Neural progenitor cell (in vitro differentiated cells): Measurements from ENCODE around the gene MCF2L2. TPM values are rescaled to one million over a fixed set of nuclear protein-coding genes. Genes with fewer than 3 reads are reported as not detected.

Experiments
- DNase-seq: peaks from one replicate; pipeline ENCODE4 v3.0.0-alpha.2; 2016; ENCODE audit warnings: low spot score
- H2AFZ ChIP-seq: fragments of 200-600 bp; sonication (generic); replicated peaks from 2 replicates; pipeline ENCODE4 v1.6.1; 2016; ENCODE audit warnings: antibody characterized with exemption
- H3F3A ChIP-seq: fragments of 200-600 bp; sonication (generic); 2 replicates; pipeline ENCODE4 v1.6.1; 2016; ENCODE audit warnings: antibody characterized with exemption, low read depth
- H3K27ac ChIP-seq: fragments of 200-600 bp; sonication (generic); 2 replicates; pipeline ENCODE4 v1.5.1; 2016; ENCODE audit warnings: mild to moderate bottlenecking
- H3K27me3 ChIP-seq: fragments of 200-600 bp; sonication (generic); 2 replicates; pipeline ENCODE4 v1.6.1; 2016; ENCODE audit warnings: mild to moderate bottlenecking, moderate library complexity
- H3K36me3 ChIP-seq: fragments of 200-600 bp; sonication (generic); 2 replicates; pipeline ENCODE4 v1.5.1; 2016
- H3K4me1 ChIP-seq: fragments of 200-600 bp; sonication (generic); 2 replicates; pipeline ENCODE4 v1.6.1; 2016; ENCODE audit warnings: mixed run types
- H3K4me2 ChIP-seq: fragments of 200-600 bp; sonication (generic); 2 replicates; pipeline ENCODE4 v1.6.1; 2016
- H3K4me3 ChIP-seq: fragments of 200-600 bp; sonication (generic); 2 replicates; pipeline ENCODE4 v1.5.1; 2016
- H3K79me2 ChIP-seq: fragments of 200-600 bp; sonication (generic); 2 replicates; pipeline ENCODE4 v1.6.1; 2016; ENCODE audit warnings: low read depth
- H3K9ac ChIP-seq: fragments of 200-600 bp; sonication (generic); 2 replicates; pipeline ENCODE4 v1.6.1; 2016
- H3K9me3 ChIP-seq: fragments of 200-600 bp; sonication (generic); 2 replicates; pipeline ENCODE4 v1.5.1; 2016; ENCODE audit warnings: low read depth
- H4K20me1 ChIP-seq: fragments of 200-600 bp; sonication (generic); 2 replicates; pipeline ENCODE4 v1.6.1; 2016; ENCODE audit warnings: low read depth
- H3K27ac Mint-ChIP-seq: 3 replicates; pipeline ENCODE4 v1.8.0; 2021; ENCODE audit warnings: mixed read lengths
- H3K27me3 Mint-ChIP-seq: 2 replicates; pipeline ENCODE4 v1.8.0; 2022; ENCODE audit warnings: low read depth, mild to moderate bottlenecking, inconsistent platforms, moderate library complexity, mixed read lengths; ENCODE audit not compliant: insufficient read depth
- H3K36me3 Mint-ChIP-seq: 3 replicates; pipeline ENCODE4 v1.8.0; 2021; ENCODE audit warnings: mixed read lengths
- H3K4me1 Mint-ChIP-seq: 3 replicates; pipeline ENCODE4 v1.8.0; 2021; ENCODE audit warnings: mixed read lengths
- H3K4me3 Mint-ChIP-seq: 3 replicates; pipeline ENCODE4 v1.8.0; 2021; ENCODE audit warnings: mild to moderate bottlenecking, moderate library complexity, mixed read lengths
- H3K9me3 Mint-ChIP-seq: 3 replicates; pipeline ENCODE4 v1.8.0; 2020; ENCODE audit warnings: mixed read lengths
- EZH2 ChIP-seq: fragments of 200-600 bp; sonication (generic); IDR thresholded peaks from 2 replicates; pipeline ENCODE4 v1.6.1; 2017; ENCODE audit warnings: antibody characterized with exemption, mild to moderate bottlenecking, moderate library complexity
- EZH2phosphoT487 ChIP-seq: fragments of 200-600 bp; sonication (generic); IDR thresholded peaks from 2 replicates; pipeline ENCODE4 v1.6.1; 2017; ENCODE audit warnings: antibody characterized with exemption
- total RNA-seq: library from RNA; depleted of rRNA; stranded (reverse); fragments of >200 nt; gene quantifications from 2 replicates; pipeline ENCODE4 v1.2.3, GENCODE V29; 2015; ENCODE audit warnings: low replicate concordance
- TF ChIP-seq, protein P1 (sequence below): fragments of 200-600 bp; sonication (generic); IDR thresholded peaks from 2 replicates; pipeline ENCODE4 v1.5.1; 2017; ENCODE audit warnings: antibody characterized with exemption, mild to moderate bottlenecking

Gene MCF2L2
- total RNA-seq, 1 donor from 2014 or later = 11.1 TPM

DNA sequence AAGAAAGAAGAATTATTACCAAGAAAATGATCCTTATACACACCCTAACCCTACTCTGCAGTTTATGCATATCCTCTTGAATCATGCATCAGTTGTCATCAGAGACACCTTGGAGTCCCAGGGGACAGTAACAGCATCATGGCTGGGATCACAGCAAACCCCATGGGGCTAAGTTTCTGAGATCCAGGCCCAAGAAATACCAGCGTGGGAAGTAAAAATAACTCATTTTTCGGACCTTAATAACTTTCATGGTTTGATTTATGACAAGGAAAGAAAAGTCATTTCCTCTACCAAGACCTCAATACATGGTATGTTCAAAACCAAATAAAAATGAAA lies 214.2 kb downstream of the MCF2L2 start:
- no peak overlapping the region for H3K27ac Mint-ChIP-seq
- Histone ChIP-seq H3K79me2 (no peaks in the 10 kb centered on the region), H3K4me1 (no peaks in the 10 kb centered on the region), H3K4me2 (no peak overlapping the region), H3K4me3 (no peak overlapping the region), H3K9ac (no peak overlapping the region), H3K36me3 (no peaks in the 10 kb centered on the region), H3K27me3 (no peaks in the 10 kb centered on the region), H3K9me3 (no peaks in the 10 kb centered on the region), H3F3A (no peaks in the 10 kb centered on the region), H2AFZ (no peak overlapping the region), H4K20me1 (no peaks in the 10 kb centered on the region), H3K27ac (no peak overlapping the region)
- no peaks in the 10 kb centered on the region for H3K36me3 Mint-ChIP-seq
- no peaks in the 10 kb centered on the region for H3K27me3 Mint-ChIP-seq
- H3K4me1 Mint-ChIP-seq = peaks cover 3% of the 10 kb centered on the region
- H3K9me3 Mint-ChIP-seq = peaks cover 2% of the 10 kb centered on the region
- TF ChIP-seq EZH2 (no peak), EZH2phosphoT487 (no peak)
- TF ChIP-seq, protein P1, sequence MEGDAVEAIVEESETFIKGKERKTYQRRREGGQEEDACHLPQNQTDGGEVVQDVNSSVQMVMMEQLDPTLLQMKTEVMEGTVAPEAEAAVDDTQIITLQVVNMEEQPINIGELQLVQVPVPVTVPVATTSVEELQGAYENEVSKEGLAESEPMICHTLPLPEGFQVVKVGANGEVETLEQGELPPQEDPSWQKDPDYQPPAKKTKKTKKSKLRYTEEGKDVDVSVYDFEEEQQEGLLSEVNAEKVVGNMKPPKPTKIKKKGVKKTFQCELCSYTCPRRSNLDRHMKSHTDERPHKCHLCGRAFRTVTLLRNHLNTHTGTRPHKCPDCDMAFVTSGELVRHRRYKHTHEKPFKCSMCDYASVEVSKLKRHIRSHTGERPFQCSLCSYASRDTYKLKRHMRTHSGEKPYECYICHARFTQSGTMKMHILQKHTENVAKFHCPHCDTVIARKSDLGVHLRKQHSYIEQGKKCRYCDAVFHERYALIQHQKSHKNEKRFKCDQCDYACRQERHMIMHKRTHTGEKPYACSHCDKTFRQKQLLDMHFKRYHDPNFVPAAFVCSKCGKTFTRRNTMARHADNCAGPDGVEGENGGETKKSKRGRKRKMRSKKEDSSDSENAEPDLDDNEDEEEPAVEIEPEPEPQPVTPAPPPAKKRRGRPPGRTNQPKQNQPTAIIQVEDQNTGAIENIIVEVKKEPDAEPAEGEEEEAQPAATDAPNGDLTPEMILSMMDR = no peak
- H3K4me3 Mint-ChIP-seq = no peak overlapping the region
- no peak for DNase-seq

DNA sequence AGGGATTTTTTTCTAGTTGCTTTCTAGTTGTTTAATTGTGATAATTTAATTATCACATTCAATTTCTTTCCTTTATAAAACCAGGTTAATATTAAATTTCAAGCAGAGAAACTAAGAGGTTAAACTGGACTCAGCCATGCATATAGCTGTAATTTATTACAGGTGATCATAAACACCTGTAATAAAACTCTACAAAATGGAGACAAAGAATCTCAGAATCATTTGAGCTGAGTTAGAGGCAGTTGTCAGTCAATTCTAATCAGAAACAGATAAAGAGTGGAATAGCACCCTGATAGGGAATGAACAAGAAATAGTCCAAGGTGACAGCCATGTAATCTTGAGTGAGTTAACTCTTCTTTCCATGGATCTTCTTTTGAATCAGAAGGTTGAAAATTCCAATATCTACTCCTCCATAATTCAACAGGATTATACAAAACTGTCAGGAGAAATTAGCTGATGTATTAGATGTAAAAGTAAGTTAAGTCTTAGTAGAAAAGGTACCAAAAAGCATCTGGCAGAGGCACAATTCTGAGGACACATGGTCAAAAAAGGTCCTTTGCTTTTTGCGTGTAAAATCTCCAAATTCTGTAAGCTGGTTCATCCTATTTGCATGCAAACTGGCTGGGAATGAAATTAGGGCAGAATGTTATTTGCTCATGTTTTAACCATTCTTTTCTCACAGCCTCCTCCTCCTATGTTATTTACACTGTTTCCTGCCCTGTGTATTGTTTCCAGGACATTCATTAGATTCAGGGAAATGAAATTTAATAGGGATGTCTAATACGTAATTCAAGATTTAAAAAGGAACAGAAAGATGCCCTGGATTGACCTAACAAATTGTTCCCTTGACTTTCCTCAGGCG lies 214.8 kb downstream of the MCF2L2 start:
- Histone ChIP-seq H3K4me2 (no peak overlapping the region), H3K9me3 (no peaks in the 10 kb centered on the region), H3F3A (no peaks in the 10 kb centered on the region), H3K4me1 (no peaks in the 10 kb centered on the region), H3K4me3 (no peak overlapping the region), H2AFZ (no peak overlapping the region), H3K9ac (no peak overlapping the region), H3K27me3 (no peaks in the 10 kb centered on the region), H3K79me2 (no peaks in the 10 kb centered on the region), H3K27ac (no peak overlapping the region), H3K36me3 (no peaks in the 10 kb centered on the region), H4K20me1 (no peaks in the 10 kb centered on the region)
- no peak overlapping the region for H3K4me3 Mint-ChIP-seq
- no peak for DNase-seq
- TF ChIP-seq EZH2phosphoT487 (no peak), EZH2 (no peak)
- TF ChIP-seq, protein P1 = no peak
- no peaks in the 10 kb centered on the region for H3K36me3 Mint-ChIP-seq
- H3K4me1 Mint-ChIP-seq = peaks cover 2% of the 10 kb centered on the region
- H3K27me3 Mint-ChIP-seq = no peaks in the 10 kb centered on the region
- H3K27ac Mint-ChIP-seq = no peak overlapping the region
- H3K9me3 Mint-ChIP-seq = peaks cover 2% of the 10 kb centered on the region

DNA sequence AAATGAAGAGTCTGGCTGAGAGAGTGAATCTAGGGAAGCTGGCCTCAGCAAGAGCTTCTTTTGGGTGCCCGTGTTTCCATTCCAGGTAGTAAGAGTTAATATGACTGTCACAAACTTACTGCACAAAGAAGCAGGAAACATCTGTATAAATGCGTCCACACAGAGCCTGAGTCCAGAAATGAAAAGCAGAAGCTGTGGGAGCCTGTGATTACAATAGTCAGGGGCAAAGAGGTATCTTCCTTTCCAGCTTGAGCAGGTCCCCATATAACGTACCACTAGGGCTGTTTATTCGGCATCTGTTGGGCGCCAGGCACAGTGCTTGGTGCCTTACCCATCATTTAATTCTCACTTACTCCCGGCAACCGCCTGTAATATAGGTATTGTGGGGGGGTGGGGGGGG lies 215.9 kb downstream of the MCF2L2 start:
- DNase-seq = no peak
- H3K36me3 Mint-ChIP-seq = no peaks in the 10 kb centered on the region

More for the DNA sequence above, 215.9 kb downstream of the MCF2L2 start:
- Histone ChIP-seq H3K4me1 (peaks cover 2% of the 10 kb centered on the region), H3K36me3 (no peaks in the 10 kb centered on the region), H3F3A (no peaks in the 10 kb centered on the region), H3K9me3 (no peaks in the 10 kb centered on the region), H3K9ac (no peak overlapping the region), H3K4me3 (no peak overlapping the region), H3K27me3 (no peaks in the 10 kb centered on the region), H3K4me2 (no peak overlapping the region), H4K20me1 (no peaks in the 10 kb centered on the region), H2AFZ (no peak overlapping the region), H3K27ac (no peak overlapping the region), H3K79me2 (no peaks in the 10 kb centered on the region)
- peaks cover 2% of the 10 kb centered on the region for H3K9me3 Mint-ChIP-seq
- H3K27me3 Mint-ChIP-seq = no peaks in the 10 kb centered on the region
- H3K4me3 Mint-ChIP-seq = no peak overlapping the region
- H3K4me1 Mint-ChIP-seq = no peaks in the 10 kb centered on the region
- no peak overlapping the region for H3K27ac Mint-ChIP-seq
- TF ChIP-seq EZH2phosphoT487 (no peak), EZH2 (no peak)
- TF ChIP-seq, protein P1 = no peak
